Sigmoid colon (tissue), 7 donors: ENCODE data around the gene TNS1. TPM values are rescaled to one million over a fixed set of nuclear protein-coding genes. Genes with fewer than 3 reads are reported as not detected.

Experiments
- DNase-seq: peaks from one replicate; pipeline ENCODE4 v3.0.0-alpha.2; 2019
- H3K27ac ChIP-seq, 4 donors: fragments of 200-600 bp; sonication (generic); one replicate each; pipeline ENCODE4 v1.5.1; 2016 to 2019; ENCODE audit warnings: mild to moderate bottlenecking in 1 of 4
- H3K27me3 ChIP-seq, 3 donors: fragments of 200-600 bp; sonication (generic); one replicate each; pipeline ENCODE4 v1.5.1; 2019; ENCODE audit warnings: mild to moderate bottlenecking in 1 of 3
- H3K36me3 ChIP-seq, 4 donors: fragments of 200-600 bp; sonication (generic); one replicate each; pipeline ENCODE4 v1.5.1; 2016 to 2019
- H3K4me1 ChIP-seq, 4 donors: fragments of 200-600 bp; sonication (generic); one replicate each; pipeline ENCODE4 v1.5.1; 2017 to 2019
- H3K4me3 ChIP-seq, 4 donors: fragments of 200-600 bp; sonication (generic); one replicate each; pipeline ENCODE4 v1.5.1; 2017 to 2019; ENCODE audit warnings: mild to moderate bottlenecking in 2 of 4, moderate library complexity in 1 of 4
- H3K9me3 ChIP-seq, 4 donors: fragments of 200-600 bp in 3 of 4; sonication (generic) in 3 of 4; one replicate each; pipeline versions ENCODE4 v1.5.1 to v1.6.1; 2013 to 2019
- CTCF ChIP-seq, 4 experiments: fragments of 450-650 bp in 3 of 4; fragments of 200-600 bp in 1 of 4; IDR thresholded peaks; one replicate each; pipeline ENCODE4 v1.5.1; 2016 to 2019; ENCODE audit warnings: antibody characterized with exemption in 4 of 4, mild to moderate bottlenecking in 3 of 4, moderate library complexity in 2 of 4
- EP300 ChIP-seq, 4 donors: sonication (generic); formaldehyde crosslinking; IDR thresholded peaks; one replicate each; pipeline ENCODE4 v1.6.1; 2017; ENCODE audit warnings: antibody characterized with exemption in 4 of 4
- POLR2A ChIP-seq, 2 donors: fragments of 450-650 bp; IDR thresholded peaks; one replicate each; pipeline ENCODE4 v1.6.1; 2016; ENCODE audit warnings: antibody characterized with exemption in 2 of 2, mild to moderate bottlenecking in 2 of 2, moderate library complexity in 2 of 2
- POLR2AphosphoS5 ChIP-seq, 4 donors: sonication (generic); formaldehyde crosslinking; IDR thresholded peaks; one replicate each; pipeline ENCODE4 v1.6.1; 2017; ENCODE audit warnings: antibody characterized with exemption in 4 of 4
- WGBS, 2 donors: extraction: QIAGEN DNeasy Blood & Tissue Kit; methylation state at CpG; one replicate each; pipeline ENCODE4 v1.1.7; 2013; 5-methylcytosine and 5-hydroxymethylcytosine counted together
- intact Hi-C: fragments of 100-400 bp; cut with DNase I; formaldehyde crosslinking; loops from one replicate; pipeline ENCODE4 v1.15.1; 2023
- polyA plus RNA-seq, 3 donors: library from polyadenylated mRNA; stranded (reverse); fragments of 200-250 nt; gene quantifications; one replicate each; pipeline ENCODE4 v1.2.3, GENCODE V29; 2013
- total RNA-seq, 4 donors: library from RNA; depleted of rRNA; stranded (reverse); fragments of >200 nt; gene quantifications; one replicate each; pipeline ENCODE4 v1.1.0, GENCODE V29; 2016
- donor health status: healthy with polysubstance abuse.
- donor health status: Bipolar disorder and iron deficiency.
- donor health status: healthy.

TNS1 gene
- total and polyA plus RNA-seq, 7 donors: 3.7 to 1,607 (median 444) TPM

- H3K9me3 ChIP-seq: no peaks in the 10 kb centered on the region
- peaks cover 0 to 98% (median 94%) of the 10 kb centered on the region in 4 donors for H3K4me1 ChIP-seq
- no peak for DNase-seq
- intact Hi-C loops: no loop called here
- H3K27ac ChIP-seq: peak overlapping the region; percentile 84 to 98 (median 96)
- no peaks in the 10 kb centered on the region for H3K36me3 ChIP-seq
- 70 to 82% methylated on average over 7 of the region's 7 CpGs for WGBS, 2 donors
- H3K4me3 ChIP-seq: no peak overlapping the region
- no peaks in the 10 kb centered on the region for H3K27me3 ChIP-seq
- TF ChIP-seq EP300 (IDR thresholded peaks at IDR 0.05): no peak
Observed at GRCh38 chr2:217955881-217956493, 46.8 kb downstream of the TNS1 start.

GRCh38 chr2:217954971-217955740 lies 47.6 kb downstream of the TNS1 start:
- intact Hi-C loops: no loop called here
- 90 to 91% methylated on average over 15 of the region's 15 CpGs for WGBS, 2 donors
- no peak for TF ChIP-seq POLR2AphosphoS5 (IDR thresholded peaks at IDR 0.05)
- TF ChIP-seq POLR2A (IDR thresholded peaks at IDR 0.05): no peak
- no peak for TF ChIP-seq EP300 (IDR thresholded peaks at IDR 0.05)
- TF ChIP-seq CTCF (IDR thresholded peaks at IDR 0.05): no peak
- Histone ChIP-seq H3K4me3 (no peak overlapping the region), H3K27ac (peak overlapping the region; percentile 84 to 98 (median 96)), H3K9me3 (no peaks in the 10 kb centered on the region), H3K4me1 (peaks cover 0 to 98% (median 94%) of the 10 kb centered on the region in 4 donors), H3K27me3 (no peaks in the 10 kb centered on the region), H3K36me3 (no peaks in the 10 kb centered on the region)
- DNase-seq: peak; percentile 64

GRCh38 chr2:217954469-217954868 lies 48.3 kb downstream of the TNS1 start:
- Histone ChIP-seq H3K27me3 (no peaks in the 10 kb centered on the region), H3K4me1 (peaks cover 0 to 98% (median 94%) of the 10 kb centered on the region in 4 donors), H3K9me3 (no peaks in the 10 kb centered on the region), H3K36me3 (no peaks in the 10 kb centered on the region), H3K4me3 (no peak overlapping the region), H3K27ac (peak overlapping the region; percentile 84 to 98 (median 96))
- intact Hi-C loops: no loop called here
- TF ChIP-seq CTCF (IDR thresholded peaks at IDR 0.05): no peak
- no peak for TF ChIP-seq POLR2A (IDR thresholded peaks at IDR 0.05)
- no peak for TF ChIP-seq POLR2AphosphoS5 (IDR thresholded peaks at IDR 0.05)
- no peak for TF ChIP-seq EP300 (IDR thresholded peaks at IDR 0.05)
- peak; percentile 72 for DNase-seq
- WGBS, 2 donors: 70 to 75% methylated on average over 3 of the region's 3 CpGs

- WGBS, 2 donors: 93 to 96% methylated on average over 9 of the region's 9 CpGs
- no peak overlapping the region for H3K4me3 ChIP-seq
- intact Hi-C loops: no loop called here
- no peaks in the 10 kb centered on the region for H3K9me3 ChIP-seq
- TF ChIP-seq CTCF (IDR thresholded peaks at IDR 0.05) (no peak), EP300 (IDR thresholded peaks at IDR 0.05) (no peak), POLR2AphosphoS5 (IDR thresholded peaks at IDR 0.05) (no peak), POLR2A (IDR thresholded peaks at IDR 0.05) (no peak)
- no peaks in the 10 kb centered on the region for H3K36me3 ChIP-seq
- DNase-seq: peak; percentile 64
- H3K4me1 ChIP-seq: peaks cover 0 to 98% (median 94%) of the 10 kb centered on the region in 4 donors
- no peaks in the 10 kb centered on the region for H3K27me3 ChIP-seq
- peak overlapping the region; percentile 84 to 98 (median 96) for H3K27ac ChIP-seq
Observed at GRCh38 chr2:217954051-217954450, 48.7 kb downstream of the TNS1 start.

- intact Hi-C loops: no loop called here
- 74% methylated on average over 6 of the region's 6 CpGs for WGBS, 2 donors
- TF ChIP-seq POLR2AphosphoS5 (IDR thresholded peaks at IDR 0.05) (peak in 3 of 4 donors; percentile 34 to 61 (median 53)), EP300 (IDR thresholded peaks at IDR 0.05) (peak in 1 of 4 donors; percentile 3), POLR2A (IDR thresholded peaks at IDR 0.05) (no peak), CTCF (IDR thresholded peaks at IDR 0.05) (peak in 2 of 4 experiments; percentile 17 to 39)
- Histone ChIP-seq H3K27me3 (no peaks in the 10 kb centered on the region), H3K36me3 (no peaks in the 10 kb centered on the region), H3K4me3 (no peak overlapping the region), H3K9me3 (no peaks in the 10 kb centered on the region), H3K4me1 (peaks cover 0 to 98% (median 94%) of the 10 kb centered on the region in 4 donors), H3K27ac (peak overlapping the region; percentile 84 to 98 (median 96))
- peak; percentile 86 for DNase-seq
Observed at GRCh38 chr2:217953531-217953932, 49.3 kb downstream of the TNS1 start.
